Measurements from ENCODE around the gene FGF7. TPM values are rescaled to one million over a fixed set of nuclear protein-coding genes. Genes with fewer than 3 reads are reported as not detected.
A peak's percentile ranks its signal among the peaks of the same experiment; 100 is the strongest.
"Not testable (repeated sequence)": the region's sequence is repeated elsewhere in the genome, so short reads cannot be mapped to it uniquely, and the experiment has no call there.

The FGF7 gene
- polyA plus RNA-seq, 3 donors from 2014 or later: not detected

DNA sequence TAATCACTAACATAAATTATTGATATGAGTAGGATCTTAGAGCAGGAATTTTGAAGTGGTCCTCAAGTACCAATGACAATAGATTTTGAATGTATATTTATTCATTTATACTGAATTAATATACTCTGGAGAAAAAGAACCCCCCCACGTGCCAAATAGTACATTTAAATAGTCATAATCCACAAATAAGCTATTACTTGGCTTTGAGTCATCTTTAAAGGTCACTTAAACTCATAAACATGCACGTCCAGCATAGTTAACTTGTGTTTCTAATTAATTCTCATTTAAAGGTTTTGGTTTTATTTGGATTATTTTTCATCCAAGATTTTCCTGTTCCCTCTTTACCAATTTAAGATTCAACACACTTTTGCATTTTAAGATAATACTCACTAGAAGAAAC, 35.1 kb downstream of the FGF7 start:
- H3K36me3 Mint-ChIP-seq: no peaks in the 10 kb centered on the region
- no peaks in the 10 kb centered on the region for H3K9me3 Mint-ChIP-seq

DNA sequence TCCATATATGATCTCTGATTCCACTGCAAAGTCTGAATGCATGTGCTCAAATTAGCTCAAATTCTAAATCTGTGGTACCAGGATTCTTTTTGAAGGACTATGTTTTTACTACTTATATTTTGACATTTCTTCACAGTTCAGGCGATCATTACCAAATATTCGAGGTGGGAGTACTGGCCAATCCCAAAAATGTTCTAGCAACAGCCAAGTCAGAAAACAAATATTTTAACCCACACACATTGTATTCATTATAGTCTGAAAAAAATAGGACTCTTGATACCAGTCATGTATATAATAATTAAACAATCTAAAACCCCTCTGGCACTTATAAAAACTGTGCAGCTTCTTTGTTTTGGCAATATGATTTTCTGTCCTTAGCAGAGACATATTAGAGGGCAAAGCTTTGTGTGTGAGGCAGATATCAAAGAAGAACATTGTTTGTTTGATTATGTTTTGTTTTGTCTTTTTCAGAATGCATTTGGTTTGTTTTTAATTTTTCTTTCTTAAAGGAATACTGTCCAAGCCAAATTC, 37.4 kb downstream of the FGF7 start:
- Mint-ChIP-seq H3K27ac (no peak overlapping the region), H3K36me3 (no peaks in the 10 kb centered on the region), H3K4me1 (no peaks in the 10 kb centered on the region), H3K27me3 (ENCODE audit: low read depth in 3 of 3) (peaks cover 3 to 7% (median 5%) of the 10 kb centered on the region in 3 donors), H3K4me3 (no peak overlapping the region), H3K9me3 (no peaks in the 10 kb centered on the region)
- no peak for DNase-seq

More for the DNA sequence above, 35.1 kb downstream of the FGF7 start:
- H3K4me3 Mint-ChIP-seq: no peak overlapping the region
- no peaks in the 10 kb centered on the region for H3K4me1 Mint-ChIP-seq
- no peak overlapping the region for H3K27ac Mint-ChIP-seq
- DNase-seq: no peak
- H3K27me3 Mint-ChIP-seq (ENCODE audit: low read depth in 3 of 3): peaks cover 1 to 9% (median 9%) of the 10 kb centered on the region in 3 donors

DNA sequence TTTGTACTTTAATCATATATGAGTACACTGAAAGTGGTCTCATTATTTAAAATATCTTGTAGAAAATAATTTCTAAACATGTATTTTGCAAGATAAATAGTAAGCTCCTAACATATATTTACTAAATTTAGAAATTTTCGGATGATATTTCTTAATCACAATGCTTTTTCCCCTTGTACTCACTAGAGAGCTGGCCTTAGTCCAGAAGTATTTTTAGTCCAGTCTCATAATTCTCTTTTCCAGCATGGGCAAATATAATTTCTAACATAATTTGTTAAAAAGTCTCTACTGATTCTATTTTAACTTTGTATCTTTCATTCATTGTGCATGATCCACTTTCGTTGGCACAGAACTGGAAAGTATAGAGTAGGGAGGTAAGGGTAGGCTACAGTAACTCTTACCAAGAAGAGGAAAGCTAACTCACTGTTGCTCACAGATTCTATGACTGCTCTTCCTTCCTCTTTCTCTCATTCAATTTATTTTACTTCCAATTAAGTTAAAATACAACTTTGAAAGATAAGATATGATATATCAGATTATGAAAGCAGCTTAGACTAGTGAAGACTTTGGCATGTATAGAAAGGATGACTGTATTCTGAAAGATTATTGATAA, 39.3 kb downstream of the FGF7 start:
- H3K27ac Mint-ChIP-seq: no peak overlapping the region
- H3K9me3 Mint-ChIP-seq: no peaks in the 10 kb centered on the region
- peaks cover 0 to 4% (median 3%) of the 10 kb centered on the region in 3 donors for H3K27me3 Mint-ChIP-seq (ENCODE audit: low read depth in 3 of 3)
- DNase-seq: no peak
- no peaks in the 10 kb centered on the region for H3K36me3 Mint-ChIP-seq
- H3K4me1 Mint-ChIP-seq: no peaks in the 10 kb centered on the region
- no peak overlapping the region for H3K4me3 Mint-ChIP-seq

DNA sequence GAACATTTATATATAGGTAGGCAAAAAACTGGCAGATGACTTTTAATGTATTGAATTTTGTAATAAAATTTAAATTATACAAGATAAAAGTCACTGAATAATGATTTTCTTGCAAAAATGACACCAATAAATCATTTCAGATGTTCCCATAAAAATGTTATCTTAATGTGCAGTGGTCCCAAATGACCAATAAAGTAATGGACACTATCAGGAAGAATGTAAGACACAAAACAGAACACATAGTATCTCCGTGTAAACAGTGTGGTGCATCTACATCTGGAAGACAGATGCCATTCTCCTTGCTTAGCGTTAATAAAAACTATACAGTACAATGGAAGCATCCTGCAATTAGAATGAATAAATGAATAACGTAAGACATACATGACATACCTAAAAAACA, 41.5 kb downstream of the FGF7 start:
- Mint-ChIP-seq H3K4me1 (no peaks in the 10 kb centered on the region), H3K36me3 (no peaks in the 10 kb centered on the region), H3K9me3 (no peaks in the 10 kb centered on the region), H3K4me3 (no peak overlapping the region), H3K27ac (no peak overlapping the region), H3K27me3 (ENCODE audit: low read depth in 3 of 3) (peaks cover 0 to 3% (median 2%) of the 10 kb centered on the region in 3 donors)
- DNase-seq: no peak

DNA sequence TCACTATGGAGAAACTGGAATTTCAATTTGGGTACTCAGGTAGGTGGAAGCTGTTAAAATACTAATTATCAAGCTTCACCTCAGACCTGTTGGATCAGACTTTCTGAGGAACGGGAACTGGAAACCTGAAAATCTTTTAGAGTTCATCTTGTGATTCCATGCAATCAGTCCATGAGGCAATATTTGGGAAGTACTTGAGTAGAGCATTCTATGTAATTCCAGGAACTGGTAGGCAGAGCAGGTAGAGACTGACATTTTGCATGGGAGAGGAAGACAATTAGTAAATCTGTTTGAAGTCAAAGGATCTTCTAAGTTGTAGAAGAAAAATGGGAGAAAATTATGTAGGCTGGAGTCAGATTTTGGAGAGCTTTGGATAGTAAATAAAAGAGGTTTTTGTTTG, 43.1 kb downstream of the FGF7 start:
- Mint-ChIP-seq H3K27me3 (ENCODE audit: low read depth in 3 of 3) (peaks cover 0 to 3% (median 2%) of the 10 kb centered on the region in 3 donors), H3K27ac (no peak overlapping the region), H3K36me3 (no peaks in the 10 kb centered on the region), H3K4me1 (no peaks in the 10 kb centered on the region), H3K4me3 (no peak overlapping the region), H3K9me3 (no peaks in the 10 kb centered on the region)
- DNase-seq: no peak

DNA sequence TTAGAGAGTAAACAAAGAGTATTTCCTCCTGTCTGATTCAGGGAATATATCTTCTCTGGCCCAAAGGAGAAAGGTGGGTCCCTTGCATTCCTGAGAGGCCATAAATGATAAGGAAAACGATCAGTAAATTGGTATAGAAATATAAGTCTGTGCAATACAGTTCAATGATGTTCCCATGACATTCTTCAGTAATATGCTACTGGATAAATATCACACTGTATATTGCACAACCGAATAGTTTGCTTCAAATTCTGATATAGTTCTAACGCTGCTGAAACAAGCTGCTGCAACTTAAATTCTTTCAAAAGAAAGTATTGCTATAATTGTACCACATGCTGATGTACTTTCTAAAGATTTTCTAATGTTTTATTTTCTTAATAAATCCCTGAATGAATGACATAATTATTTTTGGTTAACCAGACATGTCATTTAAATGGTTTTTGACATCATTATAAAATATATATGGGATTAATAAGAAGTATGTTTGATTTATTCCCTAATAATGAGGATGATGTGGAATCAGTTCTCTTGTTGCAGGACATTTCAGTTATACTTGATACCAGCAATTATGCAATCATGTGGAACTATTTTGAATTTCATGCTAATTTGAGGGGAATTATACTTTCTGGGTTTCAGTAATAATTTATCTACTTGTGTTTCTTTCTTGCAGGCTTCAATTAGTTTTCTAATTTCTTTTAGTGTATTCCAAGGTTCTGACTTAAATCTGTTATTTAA, 44.9 kb downstream of the FGF7 start:
- Mint-ChIP-seq H3K9me3 (no peaks in the 10 kb centered on the region), H3K27ac (no peak overlapping the region), H3K36me3 (no peaks in the 10 kb centered on the region), H3K27me3 (ENCODE audit: low read depth in 3 of 3) (peaks cover 2 to 4% (median 3%) of the 10 kb centered on the region in 3 donors), H3K4me1 (peaks cover 4 to 5% of the 10 kb centered on the region in 2 donors), H3K4me3 (no peak overlapping the region)
- no peak for DNase-seq

DNA sequence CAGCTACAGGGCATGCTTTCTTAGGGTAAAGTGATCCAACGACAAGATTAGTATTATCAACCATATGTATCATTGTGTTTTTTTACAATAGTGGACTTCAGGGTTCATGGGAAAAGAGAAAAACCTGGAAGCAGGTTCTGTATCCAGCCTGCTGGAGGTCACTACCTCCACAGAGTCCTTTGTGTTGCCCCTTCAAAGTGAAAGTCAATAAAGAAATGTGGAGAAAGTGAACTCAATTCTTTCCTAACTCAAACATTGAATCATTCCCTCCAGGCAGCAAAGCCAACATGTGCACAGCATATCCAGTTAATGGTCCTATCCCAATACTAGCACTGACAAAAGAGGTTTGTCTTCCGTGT, 45.4 kb downstream of the FGF7 start:
- H3K27me3 Mint-ChIP-seq (ENCODE audit: low read depth in 3 of 3): peaks cover 0 to 4% (median 1%) of the 10 kb centered on the region in 3 donors
- H3K9me3 Mint-ChIP-seq: no peaks in the 10 kb centered on the region
- no peaks in the 10 kb centered on the region for H3K36me3 Mint-ChIP-seq
- H3K4me3 Mint-ChIP-seq: no peak overlapping the region
- no peak for DNase-seq
- H3K4me1 Mint-ChIP-seq: peaks cover 4 to 5% of the 10 kb centered on the region in 2 donors
- no peak overlapping the region for H3K27ac Mint-ChIP-seq

DNA sequence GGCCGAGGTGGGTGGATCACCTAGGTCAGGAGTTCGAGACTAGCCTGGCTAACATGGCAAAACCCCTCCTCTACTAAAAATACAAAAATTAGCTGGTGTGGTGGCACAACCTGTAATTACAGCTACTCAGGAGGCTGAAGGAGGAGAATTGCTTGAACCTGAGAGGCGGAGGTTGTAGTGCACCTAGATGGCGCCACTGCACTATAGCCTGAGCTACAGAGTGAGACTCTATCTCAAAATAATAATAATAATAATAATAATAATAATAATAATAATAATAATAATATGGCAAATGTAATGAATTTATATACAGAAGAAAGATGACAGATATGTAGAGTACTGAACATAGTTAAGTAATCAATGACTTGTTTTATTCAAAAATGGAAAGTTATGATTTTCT, 48.2 kb downstream of the FGF7 start:
- H3K27ac Mint-ChIP-seq; H3K36me3 Mint-ChIP-seq; H3K4me1 Mint-ChIP-seq; H3K27me3 Mint-ChIP-seq (ENCODE audit: low read depth in 3 of 3); H3K9me3 Mint-ChIP-seq: not testable (repeated sequence)
- peak overlapping the region in 2 of 5 donors; percentile 19 to 26 for H3K4me3 Mint-ChIP-seq
- DNase-seq: peak in 1 of 3 donors; percentile 5

DNA sequence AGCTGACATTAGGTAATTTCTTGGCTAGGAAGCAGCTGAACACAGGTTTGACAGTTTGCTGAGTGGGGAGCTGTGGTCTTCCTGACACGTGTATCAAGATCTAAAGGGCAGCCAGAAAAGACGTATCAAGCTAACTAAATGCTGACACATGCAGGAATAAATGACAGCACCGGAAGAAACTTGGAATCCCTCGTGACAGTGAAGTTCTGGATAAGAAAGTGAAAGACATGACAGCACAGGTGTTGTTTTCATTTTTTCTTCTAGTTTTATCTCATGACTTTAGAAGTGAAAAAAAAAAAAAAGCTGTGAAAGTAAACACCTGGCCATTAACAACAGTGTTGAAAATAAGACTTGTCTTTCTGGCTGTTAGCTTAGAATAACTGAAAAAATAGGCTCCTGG, 48.7 kb downstream of the FGF7 start:
- Mint-ChIP-seq H3K4me1 (peaks cover 4 to 5% of the 10 kb centered on the region in 2 donors), H3K27ac (no peak overlapping the region), H3K4me3 (peak overlapping the region in 3 of 5 donors; percentile 19 to 26 (median 21)), H3K9me3 (no peaks in the 10 kb centered on the region), H3K27me3 (ENCODE audit: low read depth in 3 of 3) (peaks cover 0 to 7% (median 0%) of the 10 kb centered on the region in 3 donors), H3K36me3 (no peaks in the 10 kb centered on the region)
- peak in 2 of 3 donors; percentile 7 to 23 for DNase-seq

DNA sequence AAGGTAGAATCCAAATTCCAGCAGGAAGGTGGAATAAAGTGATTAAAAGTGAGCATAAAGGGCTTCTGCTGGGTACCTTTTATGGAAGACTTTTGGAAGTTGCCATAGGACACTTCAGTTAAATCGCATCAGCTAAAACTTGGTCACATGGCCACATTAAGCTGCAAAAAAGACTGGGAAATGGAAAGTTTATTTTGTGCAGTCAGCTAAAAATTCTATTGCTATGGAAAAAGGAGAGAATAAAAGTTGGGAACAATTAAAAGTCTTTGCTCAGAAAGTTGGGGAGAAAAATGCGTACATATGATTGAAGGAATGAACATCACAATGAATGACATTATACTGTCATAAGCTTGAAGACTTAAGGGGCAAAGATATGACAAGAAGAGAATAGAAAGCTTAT, 49.3 kb downstream of the FGF7 start:
- H3K27me3 Mint-ChIP-seq (ENCODE audit: low read depth in 3 of 3): peaks cover 0 to 7% (median 0%) of the 10 kb centered on the region in 3 donors
- DNase-seq: no peak
- peaks cover 4 to 5% of the 10 kb centered on the region in 2 donors for H3K4me1 Mint-ChIP-seq
- no peak overlapping the region for H3K4me3 Mint-ChIP-seq
- no peaks in the 10 kb centered on the region for H3K9me3 Mint-ChIP-seq
- H3K27ac Mint-ChIP-seq: no peak overlapping the region
- no peaks in the 10 kb centered on the region for H3K36me3 Mint-ChIP-seq

DNA sequence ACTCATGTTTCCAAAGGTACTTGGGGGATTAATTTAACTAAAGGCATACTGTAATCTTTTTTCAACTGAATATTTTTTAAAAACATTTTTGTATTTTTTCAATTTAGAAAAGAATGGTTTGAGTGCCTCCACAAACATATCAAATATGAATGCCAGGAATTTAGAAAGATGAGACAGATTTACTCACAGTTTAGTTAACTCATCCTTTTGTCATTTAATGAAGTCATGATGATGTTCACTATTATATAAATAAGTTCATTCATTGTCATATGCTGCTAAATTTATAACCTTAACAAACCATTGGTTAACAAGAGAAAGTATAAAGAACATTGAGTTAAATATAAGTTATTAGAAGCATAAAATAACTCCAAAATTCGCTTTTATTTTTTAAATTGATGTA, 50.0 kb downstream of the FGF7 start:
- no peaks in the 10 kb centered on the region for H3K36me3 Mint-ChIP-seq

DNA sequence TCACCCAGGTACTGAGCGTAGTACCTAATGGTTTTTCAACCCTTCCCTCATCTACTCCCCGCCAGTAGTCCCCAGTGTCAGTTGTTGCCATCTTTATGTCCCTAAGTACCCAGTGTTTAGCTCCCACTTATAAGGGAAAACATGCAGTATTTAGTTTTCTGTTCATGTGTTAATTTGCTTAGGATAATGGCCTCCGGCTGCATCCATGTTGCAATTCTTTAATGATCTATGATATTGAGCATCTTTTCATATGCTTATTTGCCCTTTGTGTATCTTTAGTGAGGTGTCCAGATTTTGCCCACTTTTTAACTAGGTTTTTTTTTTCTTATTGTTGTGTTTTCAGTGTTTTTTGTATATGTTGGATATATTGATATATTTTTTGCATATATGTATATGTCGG, 55.0 kb downstream of the FGF7 start:
- not testable (repeated sequence) for H3K4me1 Mint-ChIP-seq, H3K9me3 Mint-ChIP-seq

More for the DNA sequence above, 50.0 kb downstream of the FGF7 start:
- Mint-ChIP-seq H3K9me3 (no peaks in the 10 kb centered on the region), H3K4me1 (peaks cover 4 to 5% of the 10 kb centered on the region in 2 donors), H3K27me3 (ENCODE audit: low read depth in 3 of 3) (peaks cover 0 to 7% (median 1%) of the 10 kb centered on the region in 3 donors), H3K4me3 (no peak overlapping the region), H3K27ac (no peak overlapping the region)
- DNase-seq: no peak

DNA sequence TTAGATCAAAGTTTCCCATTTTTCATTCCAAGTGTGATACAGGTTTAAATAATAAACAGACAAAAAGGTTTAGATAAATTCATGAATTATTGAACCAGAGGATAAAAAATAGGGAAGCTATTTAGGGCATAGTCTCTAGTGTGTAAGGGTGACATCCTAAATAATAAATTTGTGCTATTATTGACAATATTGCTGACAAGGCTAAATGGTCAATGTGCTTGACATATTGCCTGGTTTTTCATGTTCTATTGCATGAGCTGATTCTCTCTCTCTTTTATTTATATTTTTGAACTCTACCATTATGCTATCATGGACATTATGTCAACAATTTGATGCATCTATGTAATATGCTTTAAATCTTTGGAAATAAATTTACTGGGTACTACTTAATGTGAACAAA, 55.9 kb downstream of the FGF7 start:
- not testable (repeated sequence) for H3K27ac Mint-ChIP-seq; H3K27me3 Mint-ChIP-seq (ENCODE audit: low read depth in 3 of 3); H3K9me3 Mint-ChIP-seq; H3K36me3 Mint-ChIP-seq; H3K4me1 Mint-ChIP-seq; DNase-seq; H3K4me3 Mint-ChIP-seq

More for the DNA sequence above, 55.0 kb downstream of the FGF7 start:
- H3K27ac Mint-ChIP-seq; H3K36me3 Mint-ChIP-seq; H3K27me3 Mint-ChIP-seq (ENCODE audit: low read depth in 3 of 3); H3K4me3 Mint-ChIP-seq; DNase-seq: not testable (repeated sequence)

DNA sequence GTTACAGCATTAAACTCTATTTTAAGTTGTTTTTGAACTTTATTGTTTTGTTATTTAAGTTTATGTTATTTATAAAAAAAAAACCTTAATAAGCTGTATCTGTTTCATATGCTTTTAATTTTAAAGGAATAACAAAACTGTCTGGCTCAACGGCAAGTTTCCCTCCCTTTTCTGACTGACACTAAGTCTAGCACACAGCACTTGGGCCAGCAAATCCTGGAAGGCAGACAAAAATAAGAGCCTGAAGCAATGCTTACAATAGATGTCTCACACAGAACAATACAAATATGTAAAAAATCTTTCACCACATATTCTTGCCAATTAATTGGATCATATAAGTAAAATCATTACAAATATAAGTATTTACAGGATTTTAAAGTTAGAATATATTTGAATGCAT, 62.4 kb downstream of the FGF7 start:
- H3K36me3 Mint-ChIP-seq; DNase-seq; H3K27ac Mint-ChIP-seq; H3K4me1 Mint-ChIP-seq; H3K27me3 Mint-ChIP-seq (ENCODE audit: low read depth in 3 of 3); H3K4me3 Mint-ChIP-seq; H3K9me3 Mint-ChIP-seq: not testable (repeated sequence)
